T47D (cell line): Measurements from ENCODE around the gene CLGN.
"Not testable (repeated sequence)": the region's sequence is repeated elsewhere in the genome, so short reads cannot be mapped to it uniquely, and the experiment has no call there.

Source experiments
- DNase-seq, 2 experiments: peaks; one replicate each; pipeline versions ENCODE4 v3.0.0 to v3.0.0-alpha.2; 2011 to 2012; ENCODE audit warnings: low read depth in 1 of 2, low spot score in 1 of 2
- JUND ChIP-seq: IDR thresholded peaks from 2 replicates; pipeline ENCODE4 v1.6.1; 2012; ENCODE audit warnings: low read depth
- in situ Hi-C: cut with HindIII; loops from 2 replicates; pipeline ENCODE4 v1.10.0; 2016; ENCODE audit warnings: low sequenced_read_pairs, low pct_unique_long_range_greater_than_20kb

Gene CLGN

DNA sequence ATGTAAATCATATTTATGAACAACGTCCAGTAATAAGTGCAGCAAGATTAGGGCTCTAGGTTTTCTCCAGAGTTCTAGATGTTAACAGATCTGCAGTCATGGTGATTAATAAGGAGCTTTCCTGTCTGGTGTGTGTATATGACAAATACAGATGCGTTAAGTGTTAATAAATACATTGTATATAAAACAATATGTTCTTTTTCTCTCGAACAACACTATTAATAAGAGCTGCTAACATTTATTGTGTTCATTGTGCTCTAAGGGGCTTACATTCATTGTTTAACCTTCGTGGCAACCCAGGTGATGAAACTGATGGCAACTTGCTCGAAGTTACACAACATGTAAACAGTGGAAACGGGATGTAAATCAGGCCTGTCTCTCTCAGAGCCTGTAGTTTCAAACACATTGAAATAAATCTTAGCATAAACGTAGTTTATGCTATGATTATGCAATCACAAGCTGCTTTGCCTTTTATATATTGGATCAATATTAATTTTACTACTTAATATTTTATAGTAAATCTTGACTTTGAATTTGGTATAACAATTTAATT is 547 bp upstream of the CLGN start:
- in situ Hi-C loops = no loop called here
- DNase-seq = peak in 1 of 2 experiments; percentile 44
- TF ChIP-seq JUND = no peak

DNA sequence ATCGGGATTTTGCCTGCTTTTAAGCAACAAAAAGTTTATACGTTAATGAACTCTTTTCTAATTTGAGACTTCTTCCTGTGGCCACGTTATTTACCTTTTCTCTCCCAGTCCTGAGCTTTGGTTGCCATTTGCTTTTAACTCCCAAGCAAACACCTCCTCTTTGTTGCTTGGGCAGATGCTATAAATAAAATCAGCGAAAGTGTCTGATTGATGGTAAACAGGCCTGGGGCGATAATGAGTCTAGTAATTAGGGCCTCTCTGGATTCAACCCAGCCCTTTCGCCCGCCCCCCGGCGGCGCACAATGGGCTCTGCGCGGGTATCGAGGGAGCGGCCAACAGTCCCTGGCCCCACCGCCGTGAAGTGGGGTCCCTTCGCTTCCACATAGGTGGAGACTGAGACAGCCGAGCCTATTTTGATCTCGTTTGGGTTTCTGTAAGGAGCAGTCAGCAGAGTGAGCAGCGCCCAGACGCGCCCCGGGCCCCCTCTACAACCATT is 790 bp downstream of the CLGN start:
- DNase-seq = no peak
- TF ChIP-seq JUND = no peak
- in situ Hi-C loops = no loop called here

DNA sequence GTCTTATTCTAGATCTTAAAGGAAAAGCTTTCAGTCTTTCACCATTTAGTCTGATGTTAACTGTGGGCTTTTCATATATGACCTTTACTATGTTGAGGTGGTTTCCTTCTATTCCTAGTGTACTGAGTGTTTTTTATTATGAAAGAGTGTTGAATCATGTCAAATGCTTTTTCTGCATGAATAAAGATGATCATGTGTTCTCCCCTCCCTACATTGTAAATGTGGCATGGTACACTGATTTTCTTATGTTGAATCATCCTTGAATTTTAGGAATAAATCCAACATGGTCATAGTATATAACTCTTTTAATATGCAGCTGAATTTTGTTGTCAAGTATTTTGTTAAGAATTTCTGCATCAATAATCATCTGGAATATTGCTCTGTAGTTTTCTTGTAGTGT is 4.3 kb downstream of the CLGN start:
- in situ Hi-C loops = no loop called here
- TF ChIP-seq JUND = no peak
- DNase-seq = no peak

DNA sequence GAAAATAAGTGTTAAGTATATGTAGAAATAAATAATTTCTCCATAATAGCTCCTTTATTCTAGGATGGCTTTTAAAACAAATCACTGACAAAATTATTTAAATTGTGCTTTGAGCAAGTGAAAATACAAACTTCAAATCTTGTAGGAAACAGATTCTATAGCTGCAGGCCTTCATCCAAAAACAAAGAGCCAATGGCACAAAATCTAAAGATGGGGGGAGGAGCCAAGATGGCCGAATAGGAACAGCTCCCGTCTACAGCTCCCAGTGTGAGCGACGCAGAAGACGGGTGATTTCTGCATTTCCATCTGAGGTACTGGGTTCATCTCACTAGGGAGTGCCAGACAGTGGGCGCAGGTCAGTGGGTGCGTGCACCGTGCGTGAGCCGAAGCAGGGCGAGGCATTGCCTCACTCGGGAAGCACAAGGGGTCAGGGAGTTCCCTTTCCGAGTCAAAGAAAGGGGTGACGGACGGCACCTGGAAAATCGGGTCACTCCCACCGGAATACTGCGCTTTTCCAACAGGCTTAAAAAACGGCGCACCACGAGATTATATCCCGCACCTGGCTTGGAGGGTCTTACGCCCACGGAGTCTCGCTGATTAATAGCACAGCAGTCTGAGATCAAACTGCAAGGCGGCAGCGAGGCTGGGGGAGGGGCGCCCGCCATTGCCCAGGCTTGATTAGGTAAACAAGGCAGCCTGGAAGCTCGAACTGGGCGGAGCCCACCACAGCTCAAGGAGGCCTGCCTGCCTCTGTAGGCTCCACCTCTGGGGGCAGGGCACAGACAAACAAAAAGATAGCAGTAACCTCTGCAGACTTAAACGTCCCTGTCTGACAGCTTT is 14.1 kb downstream of the CLGN start:
- in situ Hi-C loops, DNase-seq: not testable (repeated sequence)

DNA sequence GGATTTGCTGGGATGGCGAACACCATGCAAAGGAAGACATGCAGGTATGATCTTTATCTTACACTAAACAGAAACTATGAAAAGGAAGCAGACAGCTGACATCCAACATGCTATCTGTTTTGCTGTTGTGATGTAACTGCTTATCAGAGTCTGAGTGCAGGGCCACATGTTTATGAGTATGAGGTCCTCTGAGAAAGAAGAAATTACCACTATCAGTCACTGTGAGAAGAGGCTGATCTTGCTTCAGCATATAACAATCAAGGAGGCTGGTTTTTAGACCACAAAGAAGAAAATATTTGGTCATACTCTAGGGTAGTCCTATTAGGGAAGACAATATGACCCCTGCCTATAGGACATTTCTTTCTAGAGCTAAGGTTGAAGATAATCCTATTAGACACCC is 18.5 kb downstream of the CLGN start:
- TF ChIP-seq JUND = no peak
- DNase-seq = no peak
- in situ Hi-C loops = no loop called here

DNA sequence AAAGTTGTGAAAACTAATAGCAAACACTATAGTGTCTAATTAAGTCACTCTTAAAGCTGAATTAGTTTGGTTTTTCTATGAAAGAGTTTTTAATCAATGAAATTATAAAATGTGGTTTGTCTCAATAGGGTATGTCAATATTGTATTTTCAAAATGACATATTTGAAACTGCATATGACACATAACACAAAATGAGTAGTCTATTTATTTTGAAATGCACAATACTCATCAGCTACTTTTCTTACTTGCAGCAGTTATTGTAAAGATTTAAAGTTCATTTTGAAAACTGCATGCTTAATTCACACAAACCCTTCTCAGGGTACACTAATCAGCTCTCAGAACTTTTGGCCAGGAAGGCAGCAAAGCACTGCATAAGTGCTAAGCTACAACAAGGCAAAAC is 21.2 kb downstream of the CLGN start:
- no peak for TF ChIP-seq JUND
- no peak for DNase-seq
- in situ Hi-C loops = no loop called here

DNA sequence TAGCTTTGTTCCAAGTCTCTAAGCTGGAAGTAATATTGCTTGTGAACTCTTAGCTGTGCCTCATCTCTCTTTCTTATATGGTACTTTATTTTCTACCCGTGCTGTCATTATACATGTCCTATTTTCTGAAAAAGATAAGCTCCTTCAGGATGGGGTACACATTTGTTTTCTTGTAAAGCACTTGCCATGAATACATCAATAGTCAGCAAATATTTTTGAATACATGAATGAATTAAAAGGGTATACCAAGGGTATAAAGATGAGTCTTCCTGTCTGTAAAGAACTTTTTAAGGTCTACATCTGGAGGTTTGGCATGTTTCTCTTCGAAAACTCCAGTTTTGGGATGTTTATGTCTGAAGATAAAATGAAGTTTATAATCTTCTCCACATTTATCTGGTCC is 27.3 kb downstream of the CLGN start:
- no peak for TF ChIP-seq JUND
- in situ Hi-C loops = no loop called here

DNA sequence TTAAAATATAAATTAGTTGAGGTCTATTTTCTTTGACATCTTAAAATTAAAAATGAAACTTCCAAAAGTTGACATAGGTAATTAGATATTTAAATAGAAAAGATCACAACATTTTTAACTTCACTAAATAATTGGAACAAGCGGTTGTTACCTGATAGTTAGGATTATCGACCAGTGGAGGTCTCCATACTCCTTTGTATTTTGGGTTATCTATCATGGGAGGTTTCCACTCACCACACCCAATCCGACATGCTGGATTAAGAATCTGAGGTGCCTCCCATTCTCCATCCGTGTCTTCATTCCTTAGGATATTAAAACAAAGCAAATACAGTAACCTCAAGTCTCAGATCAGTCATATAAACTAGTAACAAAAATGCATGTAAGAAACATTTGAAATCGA is 31.8 kb downstream of the CLGN start:
- in situ Hi-C loops = no loop called here
- peak in 1 of 2 experiments; percentile 15 for DNase-seq
- TF ChIP-seq JUND = no peak

More for the DNA sequence above, 27.3 kb downstream of the CLGN start:
- no peak for DNase-seq

DNA sequence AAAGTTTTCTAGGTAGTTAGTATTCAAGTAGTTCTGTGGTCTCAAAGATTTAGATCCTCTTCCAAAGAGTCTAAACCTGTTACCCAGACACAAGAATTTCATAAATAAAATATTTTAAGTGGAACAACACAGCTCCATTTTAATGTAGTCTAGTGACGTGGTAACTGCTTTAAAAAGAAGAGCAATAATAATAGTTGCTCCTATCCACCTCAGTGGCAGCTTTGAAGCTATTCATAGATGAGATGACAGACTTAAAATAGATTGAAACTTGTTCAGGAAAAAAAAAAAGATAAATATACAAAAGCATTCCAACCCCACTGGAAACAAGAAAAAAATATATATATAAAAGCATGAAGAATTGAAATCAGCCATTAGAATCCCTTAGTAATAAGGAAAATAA is 39.4 kb downstream of the CLGN start:
- in situ Hi-C loops = no loop called here
- TF ChIP-seq JUND = no peak

DNA sequence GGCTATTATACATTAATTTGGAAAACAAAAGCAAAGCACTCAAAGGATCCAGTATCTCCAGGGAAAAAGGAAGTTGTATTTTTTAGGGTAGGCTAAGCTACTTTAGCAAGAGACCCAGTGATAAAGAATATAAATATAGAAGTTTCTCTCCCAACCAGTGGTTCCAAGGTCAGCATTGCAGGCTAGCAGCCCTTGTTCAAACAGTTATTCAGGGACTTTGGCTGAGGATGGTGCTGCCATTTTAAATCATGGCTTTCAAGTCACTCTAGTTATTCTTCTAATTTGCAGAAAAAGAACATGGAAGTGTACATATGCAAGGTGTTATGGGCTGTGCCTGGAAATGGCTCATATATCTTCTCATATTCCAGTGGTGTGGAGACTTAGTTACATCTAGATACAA is 44.7 kb downstream of the CLGN start:
- TF ChIP-seq JUND = no peak
- no peak for DNase-seq
- in situ Hi-C loops = no loop called here

More for the DNA sequence above, 39.4 kb downstream of the CLGN start:
- no peak for DNase-seq

DNA sequence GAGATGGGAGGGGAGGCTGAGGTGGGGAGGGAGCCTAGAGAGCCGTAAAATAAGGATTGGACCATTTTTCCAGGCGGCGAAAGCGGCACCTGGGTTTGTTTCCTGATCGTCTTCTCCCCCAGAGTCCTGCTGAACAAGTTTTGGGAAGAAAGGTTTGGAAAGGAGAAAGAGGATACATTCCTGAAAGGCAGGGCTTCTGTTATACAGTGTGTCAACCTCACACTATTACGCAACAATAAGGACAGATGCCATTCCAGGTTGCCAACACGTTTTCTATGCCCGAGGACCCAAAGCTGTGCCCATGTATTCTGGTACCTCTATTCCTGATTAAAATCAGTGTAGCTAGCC is 53.3 kb downstream of the CLGN start:
- TF ChIP-seq JUND = no peak
- in situ Hi-C loops = no loop called here
- peak in 1 of 2 experiments; percentile 61 for DNase-seq

DNA sequence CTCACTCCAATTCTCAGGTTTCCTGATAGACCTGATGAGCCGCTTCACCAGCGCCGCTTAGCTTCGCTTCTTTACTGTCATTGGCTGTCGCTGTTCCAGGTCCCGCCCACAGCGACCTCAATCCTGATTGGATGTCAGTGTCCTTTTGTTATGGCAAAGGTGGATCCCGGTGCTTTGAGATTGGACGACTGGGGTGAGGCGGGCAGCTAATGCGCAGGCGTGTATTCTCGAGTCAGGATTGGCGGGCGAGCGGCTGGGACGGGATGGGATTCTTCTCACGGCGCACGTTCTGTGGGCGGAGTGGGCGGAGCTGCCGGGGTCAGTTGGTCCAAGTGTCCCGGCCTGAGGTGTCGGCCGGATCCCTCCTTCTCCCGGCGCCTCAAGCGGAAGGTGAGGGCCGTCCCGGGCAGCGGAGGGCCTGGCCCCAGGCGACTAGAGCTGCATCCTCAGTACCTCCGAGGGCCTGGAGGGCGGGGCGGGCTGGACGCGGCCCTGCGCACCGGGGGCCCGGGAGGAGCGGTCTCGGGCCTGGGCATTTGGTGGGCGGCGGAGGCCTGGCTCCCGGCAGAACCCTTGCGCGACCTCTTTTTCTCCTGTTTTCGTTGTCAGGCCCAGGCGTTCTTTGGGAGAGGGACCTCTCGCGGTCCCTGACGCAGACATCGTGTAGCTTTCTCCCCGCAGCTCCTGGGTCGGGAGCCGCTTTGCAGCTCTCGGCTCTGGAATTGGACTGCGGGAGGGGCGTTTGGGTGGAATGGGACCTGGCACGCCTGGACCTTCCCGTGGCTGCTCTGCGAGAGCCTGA is 53.9 kb downstream of the CLGN start, which contains the start of gene SCOC:
TSS of gene SCOC (plus strand) at position 319 of the 802 bp plus-strand sequence. CDS start 5,525 bp downstream, outside the sequence.
- no peak for TF ChIP-seq JUND
- in situ Hi-C loops = no loop called here
- DNase-seq = peak; percentile 87 to 99

DNA sequence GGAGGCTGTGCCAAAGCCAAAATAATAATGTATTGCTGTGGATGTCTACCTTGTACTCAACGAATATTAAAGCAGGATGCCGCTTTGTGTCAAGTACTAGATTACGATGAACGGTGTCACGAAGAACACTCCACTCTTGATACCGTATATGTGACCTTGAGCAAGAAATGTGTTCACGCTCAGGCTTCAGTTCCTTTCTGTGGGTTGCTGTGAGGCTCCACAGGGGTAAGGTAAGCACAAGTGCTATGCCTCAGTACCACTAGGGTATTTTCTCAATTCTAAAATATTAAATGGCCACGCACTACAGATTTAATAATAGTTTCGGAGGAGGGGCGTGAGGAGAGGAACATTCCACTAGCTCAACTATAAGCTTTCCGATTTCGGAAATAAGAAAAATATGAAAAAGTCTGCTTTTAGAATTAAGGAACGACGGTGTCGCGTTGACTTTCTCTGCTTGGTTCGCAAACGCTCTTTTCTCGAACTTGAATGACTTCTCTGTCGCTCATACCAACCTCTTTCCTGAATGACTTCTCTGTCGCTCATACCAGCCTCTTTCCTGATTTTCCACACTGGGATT is 54.6 kb downstream of the CLGN start:
- no peak for TF ChIP-seq JUND
- peak in 1 of 2 experiments; percentile 7 for DNase-seq
- in situ Hi-C loops = no loop called here
